ENCODE measurements around the gene TH. TPM values are rescaled to one million over a fixed set of nuclear protein-coding genes. Genes with fewer than 3 reads are reported as not detected.

The TH gene
- total RNA-seq, 1 donor from 2014 or later: not detected

- TF ChIP-seq CTCF (IDR thresholded peaks at IDR 0.05; ENCODE audit: insufficient read depth, low read length, poor library complexity, severe bottlenecking): no peak
- no peak for DNase-seq (ENCODE audit: low read depth)
- H3K36me3 ChIP-seq (ENCODE audit: control insufficient read depth, insufficient read depth, low read length): no peaks in the 10 kb centered on the region
- H3K27me3 ChIP-seq (ENCODE audit: control insufficient read depth, insufficient read depth, low read length): peaks cover 4% of the 10 kb centered on the region
- H3K4me3 ChIP-seq (ENCODE audit: low read depth, low read length): no peak overlapping the region
These were observed 38.3 kb upstream of the TH start for GRCh38 chr11:2209900-2210321.

GRCh38 chr11:2209370-2209801 is 37.8 kb upstream of the TH start:
- no peak for TF ChIP-seq CTCF (IDR thresholded peaks at IDR 0.05; ENCODE audit: insufficient read depth, low read length, poor library complexity, severe bottlenecking)
- no peak for DNase-seq (ENCODE audit: low read depth)
- H3K36me3 ChIP-seq (ENCODE audit: control insufficient read depth, insufficient read depth, low read length): no peaks in the 10 kb centered on the region
- H3K27me3 ChIP-seq (ENCODE audit: control insufficient read depth, insufficient read depth, low read length): no peaks in the 10 kb centered on the region
- H3K4me3 ChIP-seq (ENCODE audit: low read depth, low read length): no peak overlapping the region

GRCh38 chr11:2208691-2209369 is 37.2 kb upstream of the TH start:
- Histone ChIP-seq H3K36me3 (ENCODE audit: control insufficient read depth, insufficient read depth, low read length) (no peaks in the 10 kb centered on the region), H3K27me3 (ENCODE audit: control insufficient read depth, insufficient read depth, low read length) (no peaks in the 10 kb centered on the region), H3K4me3 (ENCODE audit: low read depth, low read length) (no peak overlapping the region)
- no peak for DNase-seq (ENCODE audit: low read depth)
- TF ChIP-seq CTCF (IDR thresholded peaks at IDR 0.05; ENCODE audit: insufficient read depth, low read length, poor library complexity, severe bottlenecking): peak; percentile 34

GRCh38 chr11:2207773-2208621 is 36.4 kb upstream of the TH start:
- H3K4me3 ChIP-seq (ENCODE audit: low read depth, low read length): no peak overlapping the region
- H3K27me3 ChIP-seq (ENCODE audit: control insufficient read depth, insufficient read depth, low read length): no peaks in the 10 kb centered on the region
- TF ChIP-seq CTCF (IDR thresholded peaks at IDR 0.05; ENCODE audit: insufficient read depth, low read length, poor library complexity, severe bottlenecking): no peak
- no peak for DNase-seq (ENCODE audit: low read depth)
- no peaks in the 10 kb centered on the region for H3K36me3 ChIP-seq (ENCODE audit: control insufficient read depth, insufficient read depth, low read length)

- no peaks in the 10 kb centered on the region for H3K27me3 ChIP-seq (ENCODE audit: control insufficient read depth, insufficient read depth, low read length)
- no peak for TF ChIP-seq CTCF (IDR thresholded peaks at IDR 0.05; ENCODE audit: insufficient read depth, low read length, poor library complexity, severe bottlenecking)
- no peak for DNase-seq (ENCODE audit: low read depth)
- H3K4me3 ChIP-seq (ENCODE audit: low read depth, low read length): no peak overlapping the region
- H3K36me3 ChIP-seq (ENCODE audit: control insufficient read depth, insufficient read depth, low read length): no peaks in the 10 kb centered on the region
These were observed 35.6 kb upstream of the TH start for GRCh38 chr11:2207212-2207611.
